GM12875 (cell line): Measurements from ENCODE around the gene TRIAP1.

Source experiments
- H3K4me3 ChIP-seq: one replicate; pipeline ENCODE4 v1.5.1; 2011; ENCODE audit warnings: low read depth, low read length, control low read depth
- CTCF ChIP-seq: IDR thresholded peaks from 2 replicates; pipeline ENCODE4 v1.5.1; 2011; ENCODE audit warnings: low read depth, mild to moderate bottlenecking, control low read depth, inconsistent platforms, low read length, moderate library complexity, borderline replicate concordance; ENCODE audit not compliant: insufficient read depth

The TRIAP1 gene

GRCh38 chr12:120399531-120399930 lies 46.7 kb downstream of the TRIAP1 start:
- TF ChIP-seq CTCF: no peak
- H3K4me3 ChIP-seq: no peak overlapping the region

GRCh38 chr12:120397824-120398540 lies 48.2 kb downstream of the TRIAP1 start:
- no peak for TF ChIP-seq CTCF

GRCh38 chr12:120394483-120395367 lies 51.5 kb downstream of the TRIAP1 start:
- H3K4me3 ChIP-seq: no peak overlapping the region
- TF ChIP-seq CTCF: no peak

More at GRCh38 chr12:120397824-120398540, 48.2 kb downstream of the TRIAP1 start:
- no peak overlapping the region for H3K4me3 ChIP-seq
